K562 (cell line): ENCODE measurements around the gene SPON1. TPM values are rescaled to one million over a fixed set of nuclear protein-coding genes. Genes with fewer than 3 reads are reported as not detected.

Source experiments
- FOXM1 ChIP-seq, 2 experiments: fragments of 450-650 bp in 1 of 2; sonication (generic) in 1 of 2; formaldehyde crosslinking in 1 of 2; IDR thresholded peaks; 2 replicates each; pipeline versions ENCODE4 v1.6.1 to v1.9.0; 2017 to 2022; ENCODE audit warnings: low read depth in 2 of 2, mild to moderate bottlenecking in 2 of 2, missing genetic modification reagents in 1 of 2, moderate library complexity in 1 of 2
- MEIS2 ChIP-seq: fragments of 450-650 bp; IDR thresholded peaks from 2 replicates; pipeline ENCODE4 v1.6.1; 2014; ENCODE audit warnings: mild to moderate bottlenecking; ENCODE audit not compliant: partially characterized antibody
- polyA plus RNA-seq, 8 experiments: library from polyadenylated mRNA; depleted of rRNA in 4 of 8; stranded (reverse) in 5 of 8; unstranded in 3 of 8; fragments of >200 nt; fragmentation: Nextera tagmentation in 2 of 8; fragmentation: Illumina TruSeq in 1 of 8; extraction: Ambion mirVana in 2 of 8; extraction: Trizol in 1 of 8; gene quantifications; 2 replicates each; pipeline versions ENCODE4 v1.2.1 to v1.2.3, GENCODE V29; 2011 to 2014; ENCODE audit warnings: inconsistent platforms in 1 of 8, missing spikeins in 1 of 8
- total RNA-seq, 7 experiments: library from RNA; depleted of rRNA in 6 of 7; stranded (reverse); fragments of >200 nt in 6 of 7; fragmentation: Illumina TruSeq in 2 of 7; extraction: Trizol in 2 of 7; gene quantifications; 2 replicates each; pipeline versions ENCODE4 v1.2.1 to v1.2.3, GENCODE V29; 2011 to 2021; ENCODE audit warnings: low replicate concordance in 1 of 7
- TF ChIP-seq, protein P1 (sequence below): sonication (generic); formaldehyde crosslinking; IDR thresholded peaks from 2 replicates; pipeline ENCODE4 v1.8.1; 2023; ENCODE audit warnings: missing genetic modification reagents, mild to moderate bottlenecking, borderline replicate concordance

Gene SPON1
- total and polyA plus RNA-seq, 9 of the 15 experiments (the other 6 are each of a cell fraction or from before 2014, with no cell fraction given), result 0.04 to 0.06 TPM; not detected in 7

DNA sequence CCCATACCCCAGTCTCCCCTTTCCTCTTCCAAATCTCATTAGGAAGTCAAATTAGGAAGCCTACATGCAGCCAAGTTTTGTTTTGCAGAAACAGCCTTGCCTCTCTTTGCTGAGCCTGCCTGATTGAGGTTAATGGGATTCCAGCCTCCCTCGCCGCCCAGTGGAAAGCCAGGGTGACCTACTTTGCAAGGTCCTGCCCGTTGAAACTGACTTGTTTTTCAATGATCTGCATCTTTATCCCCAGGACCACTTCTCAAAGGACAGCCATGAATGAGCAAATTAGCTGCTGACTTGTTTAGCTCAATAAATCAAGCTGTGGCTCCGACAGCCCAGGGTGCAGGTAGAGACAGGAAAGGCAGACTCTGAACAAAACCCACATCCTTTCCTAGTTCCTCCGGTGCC lies 286.1 kb downstream of the SPON1 start (continued):
- TF ChIP-seq, protein P1, sequence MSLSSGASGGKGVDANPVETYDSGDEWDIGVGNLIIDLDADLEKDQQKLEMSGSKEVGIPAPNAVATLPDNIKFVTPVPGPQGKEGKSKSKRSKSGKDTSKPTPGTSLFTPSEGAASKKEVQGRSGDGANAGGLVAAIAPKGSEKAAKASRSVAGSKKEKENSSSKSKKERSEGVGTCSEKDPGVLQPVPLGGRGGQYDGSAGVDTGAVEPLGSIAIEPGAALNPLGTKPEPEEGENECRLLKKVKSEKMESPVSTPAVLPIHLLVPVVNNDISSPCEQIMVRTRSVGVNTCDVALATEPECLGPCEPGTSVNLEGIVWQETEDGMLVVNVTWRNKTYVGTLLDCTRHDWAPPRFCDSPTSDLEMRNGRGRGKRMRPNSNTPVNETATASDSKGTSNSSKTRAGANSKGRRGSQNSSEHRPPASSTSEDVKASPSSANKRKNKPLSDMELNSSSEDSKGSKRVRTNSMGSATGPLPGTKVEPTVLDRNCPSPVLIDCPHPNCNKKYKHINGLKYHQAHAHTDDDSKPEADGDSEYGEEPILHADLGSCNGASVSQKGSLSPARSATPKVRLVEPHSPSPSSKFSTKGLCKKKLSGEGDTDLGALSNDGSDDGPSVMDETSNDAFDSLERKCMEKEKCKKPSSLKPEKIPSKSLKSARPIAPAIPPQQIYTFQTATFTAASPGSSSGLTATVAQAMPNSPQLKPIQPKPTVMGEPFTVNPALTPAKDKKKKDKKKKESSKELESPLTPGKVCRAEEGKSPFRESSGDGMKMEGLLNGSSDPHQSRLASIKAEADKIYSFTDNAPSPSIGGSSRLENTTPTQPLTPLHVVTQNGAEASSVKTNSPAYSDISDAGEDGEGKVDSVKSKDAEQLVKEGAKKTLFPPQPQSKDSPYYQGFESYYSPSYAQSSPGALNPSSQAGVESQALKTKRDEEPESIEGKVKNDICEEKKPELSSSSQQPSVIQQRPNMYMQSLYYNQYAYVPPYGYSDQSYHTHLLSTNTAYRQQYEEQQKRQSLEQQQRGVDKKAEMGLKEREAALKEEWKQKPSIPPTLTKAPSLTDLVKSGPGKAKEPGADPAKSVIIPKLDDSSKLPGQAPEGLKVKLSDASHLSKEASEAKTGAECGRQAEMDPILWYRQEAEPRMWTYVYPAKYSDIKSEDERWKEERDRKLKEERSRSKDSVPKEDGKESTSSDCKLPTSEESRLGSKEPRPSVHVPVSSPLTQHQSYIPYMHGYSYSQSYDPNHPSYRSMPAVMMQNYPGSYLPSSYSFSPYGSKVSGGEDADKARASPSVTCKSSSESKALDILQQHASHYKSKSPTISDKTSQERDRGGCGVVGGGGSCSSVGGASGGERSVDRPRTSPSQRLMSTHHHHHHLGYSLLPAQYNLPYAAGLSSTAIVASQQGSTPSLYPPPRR (CRISPR knock-in tag), result no peak
- no peak for TF ChIP-seq FOXM1 (IDR thresholded peaks at IDR 0.05; ENCODE audit: low read depth)
- TF ChIP-seq FOXM1 (CRISPR knock-in tag; IDR thresholded peaks at IDR 0.05; ENCODE audit: low read depth), result no peak
- TF ChIP-seq MEIS2, result peak; percentile 12
